ENCODE measurements around the gene SCRT2.

GRCh38 chr20:647479-648019, 28.1 kb downstream of the SCRT2 start:
- TF ChIP-seq CTCF (IDR thresholded peaks at IDR 0.05; ENCODE audit: low read length) = no peak
- no peak for TF ChIP-seq EZH2 (IDR thresholded peaks at IDR 0.05; ENCODE audit: borderline replicate concordance, low read length)

Data from OCI-LY1 (cell line).